IMR-90 (cell line): ENCODE results near the gene RPUSD4. TPM values are rescaled to one million over a fixed set of nuclear protein-coding genes. Genes with fewer than 3 reads are reported as not detected.

Experiments used
- ATAC-seq: fragments of 200-7000 bp; cut with Tn5 transposase; 2 replicates; pipeline ENCODE4 v1.9.1; 2020; ENCODE audit warnings: low read depth, mild to moderate bottlenecking, moderate library complexity
- BruUV-seq: library from RNA; stranded (reverse); fragments of 400-500 nt; replicated peaks from 2 replicates; lab custom pipeline; 2021; lab: Mats Ljungman, UMichigan
- CTCF ChIA-PET: fragments of 300-600 bp; formaldehyde crosslinking; extraction: SDS; loops from one replicate; lab custom pipeline; 2021; ENCODE audit warnings: antibody characterized with exemption; lab: Yijun Ruan, JAX
- POLR2A ChIA-PET: fragments of 300-600 bp; sonication (Branson Sonifier 250); formaldehyde crosslinking; loops from one replicate; lab custom pipeline; 2022; ENCODE audit warnings: antibody characterized with exemption; ENCODE audit not compliant: unreplicated experiment; lab: Charles Lee
- DNase-seq: peaks from one replicate; pipeline ENCODE4 v3.0.0; 2013
- H2AFZ ChIP-seq: replicated peaks from 2 replicates; pipeline ENCODE3; 2013; ENCODE audit warnings: low read length, mild to moderate bottlenecking; ENCODE audit not compliant: poor library complexity
- H2AK5ac ChIP-seq: 2 replicates; pipeline ENCODE4 v1.6.1; 2013; ENCODE audit warnings: low read depth, low read length, inconsistent platforms
- H2AK9ac ChIP-seq: replicated peaks from 2 replicates; pipeline ENCODE3; 2013; ENCODE audit warnings: mild to moderate bottlenecking, low read depth, low read length, moderate library complexity; ENCODE audit not compliant: poor library complexity
- H2BK120ac ChIP-seq: 2 replicates; pipeline ENCODE4 v1.6.1; 2013; ENCODE audit warnings: low read depth, low read length, inconsistent platforms
- H2BK15ac ChIP-seq: 3 replicates; pipeline ENCODE4 v1.6.1; 2013; ENCODE audit warnings: low read depth, low read length, inconsistent platforms
- H2BK20ac ChIP-seq: 2 replicates; pipeline ENCODE4 v1.6.1; 2013; ENCODE audit warnings: low read depth, mild to moderate bottlenecking, inconsistent platforms, low read length, moderate library complexity
- H2BK5ac ChIP-seq: 2 replicates; pipeline ENCODE4 v1.6.1; 2013; ENCODE audit warnings: mild to moderate bottlenecking, low read depth, low read length, inconsistent platforms; ENCODE audit not compliant: poor library complexity, severe bottlenecking
- H3K14ac ChIP-seq: replicated peaks from 2 replicates; pipeline ENCODE4 v1.6.1; 2013; ENCODE audit warnings: low read depth, low read length, inconsistent platforms
- H3K18ac ChIP-seq: 2 replicates; pipeline ENCODE4 v1.6.1; 2013; ENCODE audit warnings: low read depth, low read length, control low read depth
- H3K23ac ChIP-seq: 2 replicates; pipeline ENCODE4 v1.6.1; 2013; ENCODE audit warnings: low read depth, low read length, inconsistent platforms
- H3K27ac ChIP-seq: 2 replicates; pipeline ENCODE4 v1.5.1; 2013; ENCODE audit warnings: mild to moderate bottlenecking, control low read depth, low read length; ENCODE audit not compliant: insufficient read depth
- H3K27me3 ChIP-seq: 2 replicates; pipeline ENCODE4 v1.6.1; 2013; ENCODE audit warnings: low read length; ENCODE audit not compliant: control insufficient read depth, insufficient read depth
- H3K36me3 ChIP-seq: 2 replicates; pipeline ENCODE4 v1.6.1; 2013; ENCODE audit warnings: low read length, mixed read lengths; ENCODE audit not compliant: control insufficient read depth, insufficient read depth
- H3K4ac ChIP-seq: 2 replicates; pipeline ENCODE4 v1.6.1; 2013; ENCODE audit warnings: low read depth, low read length, inconsistent platforms
- H3K4me1 ChIP-seq: 2 replicates; pipeline ENCODE4 v1.6.1; 2013; ENCODE audit warnings: low read length, mixed read lengths; ENCODE audit not compliant: control insufficient read depth, insufficient read depth
- H3K4me2 ChIP-seq: 2 replicates; pipeline ENCODE4 v1.6.1; 2013; ENCODE audit warnings: low read depth, mild to moderate bottlenecking, control low read depth, low read length, moderate library complexity
- H3K4me3 ChIP-seq: 2 replicates; pipeline ENCODE4 v1.5.1; 2013; ENCODE audit warnings: low read depth, mild to moderate bottlenecking, control low read depth, low read length, moderate library complexity; ENCODE audit not compliant: insufficient read depth
- H3K56ac ChIP-seq: 2 replicates; pipeline ENCODE4 v1.6.1; 2013; ENCODE audit warnings: low read length, inconsistent platforms; ENCODE audit not compliant: insufficient read depth; ENCODE audit errors: extremely low read depth
- H3K79me1 ChIP-seq, 2 experiments: 2 replicates each; pipeline ENCODE4 v1.6.1; 2013; ENCODE audit warnings: low read length in 2 of 2, inconsistent platforms in 1 of 2, low read depth in 1 of 2
- H3K9ac ChIP-seq: 2 replicates; pipeline ENCODE4 v1.6.1; 2013; ENCODE audit warnings: low read depth, low read length, control low read depth
- H3K9me1 ChIP-seq: 2 replicates; pipeline ENCODE4 v1.6.1; 2013; ENCODE audit warnings: low read length, inconsistent platforms; ENCODE audit not compliant: insufficient read depth
- H3K9me3 ChIP-seq: 2 replicates; pipeline ENCODE4 v1.6.1; 2013; ENCODE audit warnings: low read length; ENCODE audit not compliant: control insufficient read depth, insufficient read depth
- H4K20me1 ChIP-seq: 2 replicates; pipeline ENCODE4 v1.6.1; 2013; ENCODE audit warnings: low read length, inconsistent platforms; ENCODE audit not compliant: insufficient read depth
- H4K5ac ChIP-seq: 2 replicates; pipeline ENCODE4 v1.6.1; 2013; ENCODE audit warnings: mild to moderate bottlenecking, low read depth, low read length, control low read depth
- H4K8ac ChIP-seq, 2 experiments: 2 replicates each; pipeline ENCODE4 v1.6.1; 2013; ENCODE audit warnings: low read depth in 2 of 2, low read length in 2 of 2, control low read depth in 1 of 2, inconsistent platforms in 1 of 2
- H4K91ac ChIP-seq: 2 replicates; pipeline ENCODE4 v1.6.1; 2013; ENCODE audit warnings: low read depth, low read length, inconsistent platforms; ENCODE audit not compliant: insufficient read depth
- BHLHE40 ChIP-seq: fragments of 150-350 bp; IDR thresholded peaks from 2 replicates; pipeline ENCODE4 v1.6.1; 2016; ENCODE audit warnings: mild to moderate bottlenecking, low read depth, low read length
- CEBPB ChIP-seq: IDR thresholded peaks from 2 replicates; pipeline ENCODE4 v1.6.1; 2012; ENCODE audit warnings: low read depth, low read length, improper control_type of control experiment
- CHD1 ChIP-seq: IDR thresholded peaks from 2 replicates; pipeline ENCODE4 v1.6.1; 2012; ENCODE audit warnings: low read depth, low read length, improper control_type of control experiment
- FOS ChIP-seq: fragments of 150-350 bp; IDR thresholded peaks from 2 replicates; pipeline ENCODE4 v1.6.1; 2016; ENCODE audit warnings: low read depth, low read length
- MAFK ChIP-seq: IDR thresholded peaks from 2 replicates; pipeline ENCODE4 v1.6.1; 2012; ENCODE audit warnings: low read depth, low read length, improper control_type of control experiment
- MAZ ChIP-seq: IDR thresholded peaks from 2 replicates; pipeline ENCODE4 v1.6.1; 2012; ENCODE audit warnings: low read depth, mild to moderate bottlenecking, low read length, improper control_type of control experiment, moderate library complexity, borderline replicate concordance
- MXI1 ChIP-seq: IDR thresholded peaks from 2 replicates; pipeline ENCODE4 v1.6.1; 2012; ENCODE audit warnings: low read depth, mild to moderate bottlenecking, low read length, moderate library complexity, borderline replicate concordance
- NFE2L2 ChIP-seq: fragments of 150-350 bp; IDR thresholded peaks from 2 replicates; pipeline ENCODE4 v1.6.1; 2016; ENCODE audit warnings: low read depth, mild to moderate bottlenecking, low read length
- RAD21 ChIP-seq: IDR thresholded peaks from 2 replicates; pipeline ENCODE4 v1.6.1; 2012; ENCODE audit warnings: low read length, improper control_type of control experiment
- RCOR1 ChIP-seq: IDR thresholded peaks from 2 replicates; pipeline ENCODE4 v1.6.1; 2012; ENCODE audit warnings: mild to moderate bottlenecking, low read length, improper control_type of control experiment; ENCODE audit not compliant: insufficient replicate concordance
- SMC3 ChIP-seq: fragments of 150-350 bp; IDR thresholded peaks from 2 replicates; pipeline ENCODE4 v1.6.1; 2016; ENCODE audit warnings: low read depth, mild to moderate bottlenecking, antibody characterized with exemption, low read length, moderate library complexity
- WGBS, 2 experiments: methylation state at CpG; one replicate each; pipeline versions ENCODE4 v1.1.5 to v1.1.7; 2013; ENCODE audit warnings: missing lambda C conversion rate in 2 of 2; ENCODE audit not compliant: insufficient read length in 1 of 2; ENCODE audit errors: extremely low coverage in 2 of 2; 5-methylcytosine and 5-hydroxymethylcytosine counted together
- dilution Hi-C: fragments of 300-500 bp; cut with HindIII; formaldehyde crosslinking; loops from one replicate; pipeline ENCODE4 v1.14.3; 2018; ENCODE audit warnings: low sequenced_read_pairs; ENCODE audit not compliant: unreplicated experiment
- in situ Hi-C: fragments of 300-500 bp; cut with MboI; formaldehyde crosslinking; loops from 3 replicates; pipeline ENCODE4 v1.14.3; 2019; ENCODE audit warnings: low sequenced_read_pairs, inconsistent platforms, mixed read lengths
- intact Hi-C: fragments of 100-400 bp; cut with micrococcal nuclease; formaldehyde crosslinking; loops from 2 replicates; pipeline ENCODE4 v1.10.0; 2022
- polyA plus RNA-seq, 3 experiments: library from polyadenylated mRNA; depleted of rRNA; stranded (reverse); fragments of >200 nt; gene quantifications; 2 replicates each; pipeline ENCODE4 v1.2.3, GENCODE V29; 2012; ENCODE audit warnings: low replicate concordance in 1 of 3
- total RNA-seq: library from RNA; depleted of rRNA; stranded (reverse); fragments of >200 nt; gene quantifications from 2 replicates; pipeline ENCODE4 v1.2.3, GENCODE V29; 2012
- TF ChIP-seq, protein P1 (sequence below): fragments of 150-350 bp; IDR thresholded peaks from 2 replicates; pipeline ENCODE4 v1.6.1; 2017; ENCODE audit warnings: mild to moderate bottlenecking, antibody characterized with exemption, low read length, low read depth
- TF ChIP-seq, protein P2 (sequence below): fragments of 150-350 bp; IDR thresholded peaks from 2 replicates; pipeline ENCODE4 v1.6.1; 2016; ENCODE audit warnings: low read depth, mild to moderate bottlenecking, low read length, moderate library complexity, borderline replicate concordance
- TF ChIP-seq, protein P3 (sequence below): conservative IDR thresholded peaks from 2 replicates; pipeline ENCODE4 v1.5.1; 2012; ENCODE audit warnings: mild to moderate bottlenecking, low read depth, low read length, improper control_type of control experiment

RPUSD4 gene
- total and polyA plus RNA-seq, 2 of the 4 experiments (the other 2 are of a cell fraction): 22.1 to 30.6 TPM

DNA sequence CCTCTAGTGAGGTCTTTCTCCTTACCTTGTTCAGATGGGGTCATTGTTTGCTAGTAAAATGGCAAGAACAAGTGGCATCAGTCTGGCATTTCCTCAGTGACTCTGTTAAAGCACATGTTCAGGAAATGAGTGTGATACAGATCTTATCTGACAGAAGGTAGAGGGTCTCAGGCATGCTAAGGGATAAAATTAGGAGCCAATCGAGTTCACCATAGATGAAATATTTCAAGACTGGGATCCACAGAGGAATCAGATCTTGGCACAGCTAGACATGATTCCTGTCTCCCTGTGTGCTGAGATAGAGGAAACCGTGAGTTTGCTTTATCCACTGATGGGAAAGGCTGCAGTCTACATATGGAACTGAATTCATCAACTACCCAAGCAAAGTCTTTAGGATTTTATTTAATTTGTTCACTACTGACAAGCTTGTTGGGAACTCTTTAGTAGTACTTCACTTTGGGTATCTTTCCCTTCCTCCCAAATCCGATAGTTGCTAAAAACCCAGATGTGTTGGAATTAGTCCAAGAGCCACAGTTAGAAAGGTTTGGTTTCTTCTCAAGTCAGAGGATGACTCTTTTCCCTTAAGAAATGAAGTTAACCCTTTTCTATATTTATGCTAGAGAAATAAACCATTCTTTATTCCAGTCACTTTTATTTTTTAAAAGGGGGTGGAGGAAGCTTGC is 18.5 kb upstream of the RPUSD4 start:
- H4K20me1 ChIP-seq: peaks cover 16% of the 10 kb centered on the region; the same call in 1 of the 2 replicates
- H2BK5ac ChIP-seq: no peak overlapping the region
- no peak overlapping the region for H3K4ac ChIP-seq
- H3K18ac ChIP-seq: no peak overlapping the region
- intact Hi-C loops: no loop called here
- H3K9me1 ChIP-seq: no peaks in the 10 kb centered on the region
- H2AK5ac ChIP-seq: no peak overlapping the region
- no peak overlapping the region for H4K91ac ChIP-seq
- no peak overlapping the region for H4K8ac ChIP-seq
- dilution Hi-C loops: no loop called here
- H4K5ac ChIP-seq: no peak overlapping the region
- no peak overlapping the region for H2AFZ ChIP-seq
- CTCF ChIA-PET: no interaction called here
- in situ Hi-C loops: no loop called here
- ATAC-seq (no peak), DNase-seq (peak; percentile 65)
- H3K23ac ChIP-seq: no peak overlapping the region
- peaks cover 1% of the 10 kb centered on the region; the same call in 1 of the 2 replicates for H3K4me1 ChIP-seq
- POLR2A ChIA-PET: interaction anchor here (0.6 kb wide), 1 partner anchor 195 kb away, joined by 3 read pairs; no protein-coding TSS in a partner anchor
- no peak overlapping the region for H2AK9ac ChIP-seq
- no peak for TF ChIP-seq MAZ
- no peak for TF ChIP-seq RCOR1
- TF ChIP-seq FOS: no peak
- TF ChIP-seq NFE2L2: no peak
- TF ChIP-seq CHD1: no peak
- no peak for TF ChIP-seq MAFK
- TF ChIP-seq SMC3: no peak
- TF ChIP-seq, protein P1, sequence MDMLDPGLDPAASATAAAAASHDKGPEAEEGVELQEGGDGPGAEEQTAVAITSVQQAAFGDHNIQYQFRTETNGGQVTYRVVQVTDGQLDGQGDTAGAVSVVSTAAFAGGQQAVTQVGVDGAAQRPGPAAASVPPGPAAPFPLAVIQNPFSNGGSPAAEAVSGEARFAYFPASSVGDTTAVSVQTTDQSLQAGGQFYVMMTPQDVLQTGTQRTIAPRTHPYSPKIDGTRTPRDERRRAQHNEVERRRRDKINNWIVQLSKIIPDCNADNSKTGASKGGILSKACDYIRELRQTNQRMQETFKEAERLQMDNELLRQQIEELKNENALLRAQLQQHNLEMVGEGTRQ: no peak
- TF ChIP-seq CEBPB: no peak
- no peak for TF ChIP-seq BHLHE40
- TF ChIP-seq RAD21: no peak
- TF ChIP-seq MXI1: no peak
- TF ChIP-seq, protein P2, sequence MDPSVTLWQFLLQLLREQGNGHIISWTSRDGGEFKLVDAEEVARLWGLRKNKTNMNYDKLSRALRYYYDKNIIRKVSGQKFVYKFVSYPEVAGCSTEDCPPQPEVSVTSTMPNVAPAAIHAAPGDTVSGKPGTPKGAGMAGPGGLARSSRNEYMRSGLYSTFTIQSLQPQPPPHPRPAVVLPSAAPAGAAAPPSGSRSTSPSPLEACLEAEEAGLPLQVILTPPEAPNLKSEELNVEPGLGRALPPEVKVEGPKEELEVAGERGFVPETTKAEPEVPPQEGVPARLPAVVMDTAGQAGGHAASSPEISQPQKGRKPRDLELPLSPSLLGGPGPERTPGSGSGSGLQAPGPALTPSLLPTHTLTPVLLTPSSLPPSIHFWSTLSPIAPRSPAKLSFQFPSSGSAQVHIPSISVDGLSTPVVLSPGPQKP: no peak
- TF ChIP-seq, protein P3, sequence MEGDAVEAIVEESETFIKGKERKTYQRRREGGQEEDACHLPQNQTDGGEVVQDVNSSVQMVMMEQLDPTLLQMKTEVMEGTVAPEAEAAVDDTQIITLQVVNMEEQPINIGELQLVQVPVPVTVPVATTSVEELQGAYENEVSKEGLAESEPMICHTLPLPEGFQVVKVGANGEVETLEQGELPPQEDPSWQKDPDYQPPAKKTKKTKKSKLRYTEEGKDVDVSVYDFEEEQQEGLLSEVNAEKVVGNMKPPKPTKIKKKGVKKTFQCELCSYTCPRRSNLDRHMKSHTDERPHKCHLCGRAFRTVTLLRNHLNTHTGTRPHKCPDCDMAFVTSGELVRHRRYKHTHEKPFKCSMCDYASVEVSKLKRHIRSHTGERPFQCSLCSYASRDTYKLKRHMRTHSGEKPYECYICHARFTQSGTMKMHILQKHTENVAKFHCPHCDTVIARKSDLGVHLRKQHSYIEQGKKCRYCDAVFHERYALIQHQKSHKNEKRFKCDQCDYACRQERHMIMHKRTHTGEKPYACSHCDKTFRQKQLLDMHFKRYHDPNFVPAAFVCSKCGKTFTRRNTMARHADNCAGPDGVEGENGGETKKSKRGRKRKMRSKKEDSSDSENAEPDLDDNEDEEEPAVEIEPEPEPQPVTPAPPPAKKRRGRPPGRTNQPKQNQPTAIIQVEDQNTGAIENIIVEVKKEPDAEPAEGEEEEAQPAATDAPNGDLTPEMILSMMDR: no peak
- H2BK120ac ChIP-seq: no peak overlapping the region
- no peak overlapping the region for H3K56ac ChIP-seq
- H3K9me3 ChIP-seq: no peaks in the 10 kb centered on the region
- no peak overlapping the region for H3K4me2 ChIP-seq
- H3K27me3 ChIP-seq: no peaks in the 10 kb centered on the region
- no peak overlapping the region for H2BK20ac ChIP-seq
- peaks cover 26 to 45% of the 10 kb centered on the region in 2 experiments for H3K79me1 ChIP-seq
- no peak overlapping the region for H2BK15ac ChIP-seq
- no TSS peak for BruUV-seq
- 0 out of 2 replicates have a peak overlapping the region, but pooled peaks have one; percentile 4 for H3K14ac ChIP-seq
- no peak overlapping the region for H3K9ac ChIP-seq
- no peaks in the 10 kb centered on the region for H3K36me3 ChIP-seq
- H3K4me3 ChIP-seq: no peak overlapping the region
- H3K27ac ChIP-seq: no peak overlapping the region
- 83% methylated on average over 1 of the region's 3 CpGs; no CpG with 5 or more reads in 1 of the 2 experiments for WGBS, 2 experiments
